ENCODE data around the gene MAST4. TPM values are rescaled to one million over a fixed set of nuclear protein-coding genes. Genes with fewer than 3 reads are reported as not detected.

MAST4 gene
- total and polyA plus RNA-seq, 4 donors, result 3.7 to 9.5 (median 6.5) TPM

GRCh38 chr5:66892716-66893115 lies 296.5 kb downstream of the MAST4 start:
- DNase-seq (ENCODE audit: low spot score), result no peak
- peaks cover 0 to 5% (median 2%) of the 10 kb centered on the region in 4 donors for H3K4me1 ChIP-seq (ENCODE audit: control insufficient read depth in 4 of 4, insufficient read depth in 4 of 4, low read length in 3 of 4)
- H3K36me3 ChIP-seq (ENCODE audit: control insufficient read depth in 4 of 4, insufficient read depth in 3 of 4, low read depth in 1 of 4, low read length in 3 of 4), result no peaks in the 10 kb centered on the region
- no peaks in the 10 kb centered on the region for H3K9me3 ChIP-seq (ENCODE audit: control insufficient read depth in 4 of 4, low read length in 3 of 4)
- no peak overlapping the region for H3K9ac ChIP-seq (ENCODE audit: low read depth in 1 of 2, low read length in 2 of 2)
- H3K4me3 ChIP-seq (ENCODE audit: low read depth in 1 of 3, low read length in 3 of 3), result no peak overlapping the region
- WGBS, result 85% methylated on average over 3 of the region's 3 CpGs
- TF ChIP-seq GABPA (IDR thresholded peaks at IDR 0.05 in 1 of 2, conservative IDR thresholded peaks at IDR 0.05 in 1 of 2) (no peak), YY1 (IDR thresholded peaks at IDR 0.05) (no peak), HNF4G (IDR thresholded peaks at IDR 0.05) (no peak), REST (IDR thresholded peaks at IDR 0.05) (no peak), CTCF (IDR thresholded peaks at IDR 0.05; ENCODE audit: low read depth, low read length, missing input control) (no peak), TAF1 (conservative IDR thresholded peaks at IDR 0.05) (no peak), HNF4A (conservative IDR thresholded peaks at IDR 0.05) (no peak), MAX (IDR thresholded peaks at IDR 0.05) (no peak), NR2F2 (IDR thresholded peaks at IDR 0.05) (no peak), FOXA2 (IDR thresholded peaks at IDR 0.05) (no peak), JUND (IDR thresholded peaks at IDR 0.05) (no peak), ATF3 (IDR thresholded peaks at IDR 0.05) (no peak), RXRA (IDR thresholded peaks at IDR 0.05) (no peak), SP1 (IDR thresholded peaks at IDR 0.05) (no peak), RAD21 (IDR thresholded peaks at IDR 0.05) (no peak), ZBTB33 (IDR thresholded peaks at IDR 0.05) (no peak), EGR1 (IDR thresholded peaks at IDR 0.05; ENCODE audit: low read depth in 2 of 2) (no peak), FOXA1 (IDR thresholded peaks at IDR 0.05) (no peak)
- no peak overlapping the region for H3K27ac ChIP-seq (ENCODE audit: low read depth in 1 of 2, low read length in 2 of 2)
- no peaks in the 10 kb centered on the region for H3K27me3 ChIP-seq (ENCODE audit: control insufficient read depth in 4 of 4, insufficient read depth in 4 of 4, low read length in 3 of 4)

All from liver (tissue), 9 donors.